ENCODE results near the gene GDF2.

GDF2 gene

GRCh38 chr10:47334466-47335295, 12.4 kb downstream of the GDF2 start:
- Histone ChIP-seq H3K4me3 (replicated peaks; ENCODE audit: insufficient read depth, low read length) (no peak overlapping the region), H3K27ac (replicated peaks) (no peak overlapping the region), H3K27me3 (ENCODE audit: insufficient read depth, poor library complexity, severe bottlenecking) (peaks cover 4% of the 10 kb centered on the region)
- TF ChIP-seq POLR2AphosphoS5 (IDR thresholded peaks at IDR 0.05; ENCODE audit: low read depth): no peak
- no peak for TF ChIP-seq SPI1 (IDR thresholded peaks at IDR 0.05; ENCODE audit: borderline replicate concordance, low read depth)
- no peak for DNase-seq (ENCODE audit: low read depth in 1 of 2, low spot score in 1 of 2)

- TF ChIP-seq REST (IDR thresholded peaks at IDR 0.05; ENCODE audit: insufficient replicate concordance, low read depth): no peak
- no peak for TF ChIP-seq POLR2AphosphoS5 (IDR thresholded peaks at IDR 0.05; ENCODE audit: low read depth)
- no peak for TF ChIP-seq CTCF (IDR thresholded peaks at IDR 0.05; ENCODE audit: insufficient read depth, low read length)
- no peak for TF ChIP-seq SPI1 (IDR thresholded peaks at IDR 0.05; ENCODE audit: borderline replicate concordance, low read depth)
- TF ChIP-seq GABPA (IDR thresholded peaks at IDR 0.05; ENCODE audit: low read depth): no peak
- DNase-seq (ENCODE audit: low read depth in 1 of 2, low spot score in 1 of 2): no peak
- Histone ChIP-seq H3K27me3 (ENCODE audit: insufficient read depth, poor library complexity, severe bottlenecking) (peaks cover 4% of the 10 kb centered on the region), H3K27ac (replicated peaks) (no peak overlapping the region), H3K4me3 (replicated peaks; ENCODE audit: insufficient read depth, low read length) (no peak overlapping the region)
Observed at GRCh38 chr10:47335906-47336305, 13.7 kb downstream of the GDF2 start.

GRCh38 chr10:47336387-47337134, 14.3 kb downstream of the GDF2 start:
- peaks cover 4% of the 10 kb centered on the region for H3K27me3 ChIP-seq (ENCODE audit: insufficient read depth, poor library complexity, severe bottlenecking)
- TF ChIP-seq GABPA (IDR thresholded peaks at IDR 0.05; ENCODE audit: low read depth) (no peak), POLR2AphosphoS5 (IDR thresholded peaks at IDR 0.05; ENCODE audit: low read depth) (no peak), REST (IDR thresholded peaks at IDR 0.05; ENCODE audit: insufficient replicate concordance, low read depth) (no peak), CTCF (IDR thresholded peaks at IDR 0.05; ENCODE audit: insufficient read depth, low read length) (no peak), SPI1 (IDR thresholded peaks at IDR 0.05; ENCODE audit: borderline replicate concordance, low read depth) (no peak)
- H3K27ac ChIP-seq (replicated peaks): no peak overlapping the region
- no peak for DNase-seq (ENCODE audit: low read depth in 1 of 2, low spot score in 1 of 2)
- H3K4me3 ChIP-seq (replicated peaks; ENCODE audit: insufficient read depth, low read length): no peak overlapping the region

GRCh38 chr10:47337310-47337709, 15.1 kb downstream of the GDF2 start:
- Histone ChIP-seq H3K27me3 (ENCODE audit: insufficient read depth, poor library complexity, severe bottlenecking) (peaks cover 4% of the 10 kb centered on the region), H3K27ac (replicated peaks) (no peak overlapping the region), H3K4me3 (replicated peaks; ENCODE audit: insufficient read depth, low read length) (no peak overlapping the region)
- no peak for TF ChIP-seq GABPA (IDR thresholded peaks at IDR 0.05; ENCODE audit: low read depth)
- TF ChIP-seq SPI1 (IDR thresholded peaks at IDR 0.05; ENCODE audit: borderline replicate concordance, low read depth): no peak
- no peak for TF ChIP-seq CTCF (IDR thresholded peaks at IDR 0.05; ENCODE audit: insufficient read depth, low read length)
- TF ChIP-seq POLR2AphosphoS5 (IDR thresholded peaks at IDR 0.05; ENCODE audit: low read depth): no peak
- no peak for TF ChIP-seq REST (IDR thresholded peaks at IDR 0.05; ENCODE audit: insufficient replicate concordance, low read depth)
- no peak for DNase-seq (ENCODE audit: low read depth in 1 of 2, low spot score in 1 of 2)
